Germinal center (tissue), 1 donor: Measurements from ENCODE around the gene TBC1D14.
"Not testable (repeated sequence)": the region's sequence is repeated elsewhere in the genome, so short reads cannot be mapped to it uniquely, and the experiment has no call there.

Experiments used
- DNase-seq: peaks from one replicate; pipeline ENCODE4 v3.0.0; 2012; ENCODE audit warnings: mixed read lengths, low spot score

TBC1D14 gene

GRCh38 chr4:6972911-6973310 lies 63.3 kb downstream of the TBC1D14 start:
- DNase-seq: no peak

GRCh38 chr4:6974138-6974848 lies 64.7 kb downstream of the TBC1D14 start:
- DNase-seq: peak; percentile 83

GRCh38 chr4:6977846-6978245 lies 68.2 kb downstream of the TBC1D14 start:
- not testable (repeated sequence) for DNase-seq

GRCh38 chr4:6983544-6984142 lies 74.0 kb downstream of the TBC1D14 start:
- DNase-seq: no peak

- no peak for DNase-seq
Measured at GRCh38 chr4:6984612-6985425, 75.2 kb downstream of the TBC1D14 start.

GRCh38 chr4:6986072-6986780 lies 76.6 kb downstream of the TBC1D14 start:
- no peak for DNase-seq

- peak; percentile 97 for DNase-seq
Measured at GRCh38 chr4:6986781-6987587, 77.4 kb downstream of the TBC1D14 start.

- DNase-seq: no peak
Measured at GRCh38 chr4:6987588-6987961, 77.9 kb downstream of the TBC1D14 start.

- DNase-seq: no peak
Measured at GRCh38 chr4:6988016-6988715, 78.5 kb downstream of the TBC1D14 start.

GRCh38 chr4:6989331-6989923 lies 79.8 kb downstream of the TBC1D14 start:
- no peak for DNase-seq

- DNase-seq: no peak
Measured at GRCh38 chr4:6990661-6991060, 81.0 kb downstream of the TBC1D14 start.

- no peak for DNase-seq
Measured at GRCh38 chr4:6991249-6991648, 81.6 kb downstream of the TBC1D14 start.

- no peak for DNase-seq
Measured at GRCh38 chr4:6991771-6992557, 82.3 kb downstream of the TBC1D14 start.

- DNase-seq: no peak
Measured at GRCh38 chr4:6992728-6993677, 83.4 kb downstream of the TBC1D14 start.

- no peak for DNase-seq
Measured at GRCh38 chr4:6996481-6996880, 86.9 kb downstream of the TBC1D14 start.

GRCh38 chr4:6999172-7000086 lies 89.8 kb downstream of the TBC1D14 start:
- DNase-seq: no peak

GRCh38 chr4:7000421-7001176 lies 91.0 kb downstream of the TBC1D14 start:
- no peak for DNase-seq
